EH (cell line): ENCODE measurements around the gene FHL2.

Experiments used
- DNase-seq: peaks from one replicate; pipeline ENCODE4 v3.0.0-alpha.2; 2015; ENCODE audit warnings: low read depth

FHL2 gene

GRCh38 chr2:105313877-105314276 lies 85.0 kb downstream of the FHL2 start:
- no peak for DNase-seq
